NCI-H1105 treated with DMSO at 0.1 percent for 48 hours (cell line): ENCODE measurements around the gene CCM2.
A peak's percentile ranks its signal among the peaks of the same experiment; 100 is the strongest.
"Not testable (repeated sequence)": the region's sequence is repeated elsewhere in the genome, so short reads cannot be mapped to it uniquely, and the experiment has no call there.

ENCODE experiments used
- DNase-seq: peaks from one replicate; lab custom pipeline; 2025; lab: John Stamatoyannopoulos, UW

The CCM2 gene

DNA sequence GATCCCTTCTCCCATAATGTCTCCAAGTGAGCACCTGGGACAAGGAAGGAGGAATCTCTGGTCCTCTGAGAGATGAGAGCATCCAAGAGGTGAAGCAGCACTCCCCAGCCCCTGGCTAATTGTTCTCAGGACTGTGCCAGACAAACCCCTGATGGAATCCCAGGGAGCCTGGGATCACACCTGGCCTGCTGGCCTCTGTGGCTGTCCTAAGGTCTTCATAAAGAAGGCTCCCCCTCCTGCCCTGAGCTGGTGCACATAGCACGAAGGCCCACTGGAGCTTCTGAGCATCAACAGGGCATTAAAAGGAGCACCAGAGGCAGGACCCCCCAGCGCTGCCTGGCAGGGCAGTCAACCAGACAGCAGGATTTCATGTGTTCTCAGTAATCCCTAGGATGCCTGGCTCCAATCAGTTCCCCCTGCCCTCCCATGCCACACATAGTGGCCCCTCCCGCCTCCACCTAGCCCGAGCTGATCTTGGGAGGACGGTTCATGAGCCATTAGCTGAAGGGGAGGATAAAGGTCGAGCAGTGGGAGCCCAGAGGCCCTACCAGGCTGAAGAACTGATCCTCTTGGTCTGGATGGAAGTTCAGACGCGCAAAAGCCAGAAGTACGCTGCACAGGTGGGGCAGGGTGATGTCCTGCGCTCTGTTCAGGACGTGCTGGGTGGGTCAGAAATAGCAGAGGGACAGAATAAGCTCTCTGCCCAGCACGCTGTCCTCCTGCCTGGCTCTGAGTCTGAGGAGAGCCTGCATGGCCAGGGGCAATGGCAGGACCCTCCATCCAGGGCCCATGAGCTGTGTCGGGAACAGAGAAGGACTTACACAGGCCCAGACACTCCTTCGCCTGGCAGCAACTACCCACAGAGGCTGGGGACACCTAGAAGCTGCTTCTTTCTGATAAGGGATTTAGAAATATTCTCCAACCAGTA, 103.0 kb downstream of the CCM2 start:
- DNase-seq = no peak

DNA sequence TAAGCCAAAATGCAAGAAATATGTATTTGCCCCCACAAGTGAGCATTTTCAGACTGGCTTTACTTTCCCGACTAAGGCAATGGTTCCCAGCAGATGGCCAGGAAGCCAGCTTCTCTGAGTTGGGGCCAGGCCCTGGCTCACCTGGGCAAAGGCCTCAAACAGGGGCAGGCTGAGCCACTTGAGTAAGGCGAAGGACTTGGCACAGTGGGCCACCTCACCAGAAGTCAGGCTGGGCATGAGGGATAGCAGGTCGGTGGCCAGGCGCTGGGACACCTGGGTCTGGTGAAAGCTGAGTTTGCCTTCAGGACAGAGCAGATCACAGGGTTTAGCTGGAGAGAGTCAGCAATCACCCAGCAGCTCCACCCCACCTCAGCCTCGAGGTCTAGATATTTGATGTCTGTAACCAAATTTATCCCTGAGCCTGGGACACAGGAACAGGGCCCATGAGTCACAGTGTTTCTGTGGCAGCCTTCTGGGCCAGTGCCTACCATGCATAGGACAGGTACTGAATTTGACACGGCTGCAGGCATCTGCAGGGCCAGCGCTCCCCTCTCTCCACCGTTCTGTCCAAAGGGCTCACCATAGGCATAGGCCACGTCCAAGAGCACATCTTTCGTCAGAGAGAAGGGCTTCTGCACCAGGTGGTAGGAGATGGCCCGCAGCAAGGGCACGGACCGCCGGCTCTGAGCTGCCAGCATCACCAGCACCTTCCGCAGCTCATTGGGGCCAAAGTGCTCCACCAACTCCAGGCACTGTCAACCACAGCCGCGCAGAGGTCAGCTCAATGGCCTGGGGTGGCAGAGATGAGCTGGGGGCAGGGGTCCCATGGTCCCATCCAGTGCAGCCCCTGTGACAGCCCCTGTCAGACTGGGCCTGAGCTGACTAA, 104.2 kb downstream of the CCM2 start:
- no peak for DNase-seq

DNA sequence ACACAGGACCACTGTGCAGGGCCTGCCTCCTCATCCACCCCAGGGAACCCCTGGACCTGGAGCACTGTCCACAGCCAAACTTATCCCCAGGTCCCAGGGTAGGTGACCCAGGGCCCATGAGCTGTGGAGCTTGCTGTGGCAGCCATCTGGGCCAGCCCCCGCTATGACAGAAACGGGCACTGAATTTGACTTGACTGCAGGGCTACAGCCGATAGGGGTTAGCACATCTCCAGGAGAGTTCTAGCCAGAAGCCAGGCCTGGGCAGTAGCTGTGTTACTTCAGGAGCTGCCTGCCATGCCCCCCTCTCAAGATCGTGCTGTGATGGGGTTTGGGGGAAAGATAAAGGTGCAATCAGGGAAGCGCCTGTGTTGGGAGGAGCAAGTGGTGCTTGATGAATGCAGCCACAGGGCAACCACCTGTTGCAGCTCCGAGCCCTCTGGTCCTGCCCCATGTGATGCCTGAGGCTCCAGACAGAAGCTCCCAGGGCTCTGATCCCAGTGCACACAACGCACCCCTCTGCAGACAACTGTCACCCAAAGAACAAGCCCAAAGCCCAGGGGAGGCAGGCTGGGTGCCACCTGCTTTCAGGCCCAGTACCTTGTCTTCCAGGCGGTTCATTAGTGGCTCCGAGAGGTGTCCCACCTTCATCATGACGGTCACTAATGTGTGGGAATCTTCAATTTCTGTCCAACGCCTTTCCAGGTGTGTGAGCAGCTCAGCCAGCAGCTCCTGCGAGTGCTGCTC, 105.0 kb downstream of the CCM2 start:
- no peak for DNase-seq

DNA sequence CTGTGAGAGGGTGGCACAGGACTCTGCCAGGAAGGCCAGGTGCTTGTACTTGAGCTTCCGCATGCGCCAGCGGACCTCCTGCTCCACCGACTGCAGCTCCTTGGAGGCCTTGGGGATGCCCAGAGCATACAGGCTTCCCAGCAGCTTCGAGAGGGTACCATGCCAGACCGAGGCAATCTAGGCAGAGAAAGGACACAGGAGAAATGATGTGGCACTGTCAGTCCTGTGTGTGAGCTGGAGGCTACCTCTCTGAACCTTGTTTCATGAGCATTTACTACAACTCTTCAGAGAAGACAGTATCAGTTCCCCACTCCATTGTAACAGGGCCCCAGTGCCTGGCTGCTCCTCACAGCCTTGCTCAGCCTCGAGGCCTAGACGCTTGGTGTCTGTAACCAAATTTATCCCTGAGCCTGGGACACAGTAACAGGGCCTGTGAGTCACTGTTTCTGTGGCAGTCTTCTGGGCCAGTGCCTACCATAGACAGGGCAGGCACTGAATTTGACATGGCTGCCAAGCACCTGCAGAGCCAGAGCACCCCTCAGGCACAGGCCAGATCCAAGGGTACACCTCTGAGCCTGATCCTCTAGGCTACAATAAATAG, 105.7 kb downstream of the CCM2 start:
- DNase-seq = no peak

DNA sequence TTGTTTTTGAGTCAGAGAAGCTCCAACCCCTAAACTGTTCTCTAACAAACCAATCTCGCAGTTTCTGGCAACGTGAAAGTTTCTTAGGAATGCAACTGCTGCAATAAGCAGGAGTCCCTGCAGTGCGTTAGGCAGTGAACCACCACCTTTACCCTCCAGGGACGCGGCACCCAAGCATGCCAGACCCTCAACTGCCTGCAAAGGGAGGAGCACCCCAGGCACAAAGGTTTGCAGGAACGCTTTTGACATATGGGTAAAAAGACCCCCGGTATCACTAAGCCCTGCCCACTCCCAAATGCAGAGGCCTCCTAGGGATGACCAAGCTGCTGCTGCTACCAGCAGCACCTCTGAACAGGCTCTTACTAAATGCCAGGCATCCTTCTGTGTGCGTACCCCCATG, 106.8 kb downstream of the CCM2 start:
- DNase-seq = no peak

DNA sequence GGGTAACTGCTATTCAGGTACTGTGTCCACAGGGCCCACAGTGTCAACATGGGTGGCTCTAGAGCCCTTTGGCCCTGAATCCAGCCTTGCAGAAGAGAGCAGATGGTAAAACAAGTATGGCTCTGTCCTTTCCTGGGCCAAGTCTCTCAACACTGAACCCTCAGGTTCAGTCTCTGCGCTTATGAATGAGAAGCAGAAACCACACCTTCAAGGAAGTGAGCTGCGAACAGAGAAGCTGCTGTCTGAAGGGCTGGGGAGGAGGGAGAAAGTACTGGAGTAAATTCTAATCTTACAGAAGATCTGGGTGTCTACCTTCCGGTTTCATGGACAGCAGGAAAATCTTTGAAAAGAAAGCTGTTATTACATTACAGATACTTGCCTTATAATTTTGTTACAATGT, 107.4 kb downstream of the CCM2 start:
- DNase-seq = no peak

DNA sequence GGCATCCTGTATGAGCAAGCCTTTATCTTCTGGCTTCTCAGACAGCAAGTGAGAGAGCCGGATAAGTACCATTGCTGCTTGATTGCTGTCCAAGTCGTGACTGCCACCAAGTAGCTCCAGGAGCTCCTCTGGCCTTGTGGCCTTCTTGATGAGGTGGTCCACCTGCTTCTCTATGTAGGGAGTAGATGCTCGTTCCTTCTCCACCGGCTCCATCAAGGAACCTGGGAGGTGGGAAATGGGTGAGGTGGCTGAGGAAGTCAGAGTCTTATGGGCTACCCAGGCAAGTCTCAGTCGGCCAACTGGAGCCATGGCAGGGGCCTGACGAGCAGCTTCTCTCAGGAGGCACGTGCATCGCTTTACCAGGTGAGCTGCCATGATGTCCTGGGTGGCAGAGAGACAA, 108.9 kb downstream of the CCM2 start:
- no peak for DNase-seq

DNA sequence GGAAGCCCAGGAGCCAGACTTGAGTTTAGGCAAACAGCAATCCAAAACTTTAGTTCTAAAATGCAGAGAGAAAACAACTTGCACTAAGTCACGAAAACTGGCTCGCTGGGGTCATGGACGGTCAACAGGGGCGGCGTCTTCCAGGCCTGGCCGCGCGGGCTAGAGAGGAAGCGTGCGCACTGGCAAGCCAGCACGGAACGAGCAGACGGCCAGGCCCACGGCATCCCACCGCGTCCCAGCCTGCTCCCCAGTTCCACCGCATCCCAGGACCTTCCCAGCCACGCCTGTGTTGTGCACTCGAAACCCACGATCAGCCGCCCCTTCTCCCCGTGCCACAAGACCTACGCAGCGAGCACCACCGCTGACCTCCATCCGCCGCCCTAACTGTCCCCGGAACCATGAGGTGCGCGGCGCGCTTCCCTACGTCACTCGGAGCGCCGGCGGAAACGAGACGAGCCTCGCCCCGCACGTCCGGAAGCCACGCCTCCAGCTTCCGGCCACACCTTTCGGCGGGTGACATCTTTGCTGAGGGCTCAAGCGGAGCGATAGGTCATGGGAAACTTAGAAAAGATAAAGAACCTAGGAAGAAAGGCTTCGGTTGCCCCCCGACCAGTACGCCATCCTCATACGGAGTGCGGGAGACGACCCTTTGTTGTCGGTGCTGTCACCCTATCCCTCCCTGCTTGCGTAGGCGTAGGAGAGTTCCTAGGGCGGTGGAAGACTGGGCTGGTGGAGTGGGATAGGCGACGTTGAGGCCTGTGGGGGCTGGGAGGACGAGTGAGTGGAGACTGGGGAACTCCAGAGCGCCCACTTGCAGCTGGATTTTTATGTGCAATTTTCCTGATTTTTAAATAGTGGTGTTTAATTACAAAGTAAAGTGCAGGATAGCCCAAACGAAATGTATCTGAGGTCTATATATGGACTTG, 111.6 kb downstream of the CCM2 start, which contains the start of gene TBRG4:
Gene TBRG4, minus strand, starts transcription at position 400 of the 926 bp plus-strand sequence. CDS start 2,460 bp downstream, outside the sequence.
- peak; percentile 87 for DNase-seq

DNA sequence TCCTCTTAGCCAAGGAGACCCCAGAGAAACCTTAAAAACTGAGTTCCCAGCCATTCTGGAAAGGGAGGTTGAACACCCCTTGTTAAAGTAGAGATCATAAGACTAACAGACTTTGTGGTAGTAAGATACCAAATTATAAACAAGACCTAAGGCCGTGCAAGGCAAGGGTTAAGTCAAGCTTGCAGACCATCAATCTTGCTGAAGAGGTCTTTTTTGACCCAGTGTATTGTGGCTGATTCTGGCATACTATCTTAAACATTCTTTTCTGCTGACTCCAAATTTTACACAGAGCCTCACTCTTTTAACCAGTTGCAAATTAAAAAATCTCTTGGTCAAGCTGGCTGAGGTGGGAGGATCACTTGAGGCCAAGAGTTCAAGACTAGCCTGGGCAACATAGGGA, 112.6 kb downstream of the CCM2 start:
- no peak for DNase-seq

DNA sequence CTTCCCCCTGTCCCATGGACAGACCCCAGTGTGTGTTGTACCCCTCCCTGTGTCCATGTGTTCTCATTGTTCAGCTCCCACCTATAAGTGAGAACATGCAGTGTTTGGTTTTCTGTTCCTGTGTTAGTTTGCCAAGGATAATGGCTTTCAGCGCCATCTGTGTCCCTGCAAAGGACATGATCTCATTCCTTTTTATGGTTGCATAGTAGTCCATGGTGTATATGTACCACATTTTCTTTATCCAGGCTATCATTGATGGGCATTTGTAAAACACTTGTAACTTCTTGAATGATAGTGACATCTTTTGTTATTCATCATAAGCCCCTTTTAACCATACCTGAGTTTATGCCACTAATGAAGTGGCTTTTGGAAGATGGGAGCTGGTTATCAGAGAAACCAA, 114.3 kb downstream of the CCM2 start:
- DNase-seq = not testable (repeated sequence)

DNA sequence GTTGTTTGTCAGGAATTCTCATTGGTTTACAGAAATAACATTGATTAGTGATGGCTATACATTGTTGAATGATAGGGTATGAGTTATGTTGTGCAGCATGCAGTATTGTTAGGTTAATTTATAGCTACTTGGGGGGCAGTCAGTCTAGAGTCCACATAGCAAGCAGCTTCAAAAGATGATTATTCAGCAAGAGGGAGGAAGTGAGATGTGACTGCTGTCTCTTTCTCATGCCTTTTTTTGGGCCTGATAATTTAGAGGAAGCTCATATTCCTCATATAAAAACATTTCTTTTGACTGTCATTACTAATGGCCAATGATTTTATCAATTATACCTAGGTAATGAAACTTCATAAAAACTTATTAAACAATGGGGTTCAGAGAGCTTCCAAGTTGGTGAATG, 114.9 kb downstream of the CCM2 start:
- no peak for DNase-seq

DNA sequence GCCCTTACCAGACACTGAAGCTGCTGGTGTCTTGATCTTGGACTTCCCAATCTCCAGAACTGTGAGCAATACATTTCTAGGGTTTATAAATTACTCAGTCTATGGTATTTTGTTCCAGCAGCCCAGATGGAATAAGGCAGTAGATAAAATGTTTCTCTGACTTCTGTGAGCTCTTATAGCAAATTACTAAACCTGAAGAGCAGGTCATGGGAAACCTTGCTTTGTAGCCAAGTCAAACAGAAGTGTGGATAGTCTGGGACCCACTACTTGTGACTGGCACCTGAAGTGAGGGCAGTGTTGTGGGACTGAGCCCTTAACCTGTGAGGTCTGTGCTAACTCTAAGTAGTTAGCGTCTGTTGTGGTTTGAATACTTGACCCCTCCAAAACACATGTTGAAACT, 116.0 kb downstream of the CCM2 start:
- DNase-seq = no peak

DNA sequence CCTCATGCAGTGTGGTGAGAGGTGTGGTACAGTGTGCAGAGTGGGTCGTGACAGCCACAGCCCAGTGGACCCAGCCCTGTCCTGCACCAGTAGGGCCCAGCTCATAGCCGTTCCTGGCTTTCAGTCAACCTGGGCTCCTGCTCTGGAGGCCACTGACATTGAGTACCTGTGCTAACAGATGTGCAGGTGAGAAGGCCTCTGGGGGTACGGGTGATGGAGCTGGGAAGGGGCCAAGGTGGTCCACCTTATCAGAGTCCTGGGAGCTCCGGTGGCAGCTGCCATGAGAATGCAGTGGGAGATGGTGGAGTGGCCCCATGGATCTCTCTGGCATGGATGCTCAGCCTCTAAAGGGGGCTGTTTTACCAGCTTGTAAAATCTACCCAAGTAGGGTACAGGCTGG, 117.6 kb downstream of the CCM2 start:
- no peak for DNase-seq

DNA sequence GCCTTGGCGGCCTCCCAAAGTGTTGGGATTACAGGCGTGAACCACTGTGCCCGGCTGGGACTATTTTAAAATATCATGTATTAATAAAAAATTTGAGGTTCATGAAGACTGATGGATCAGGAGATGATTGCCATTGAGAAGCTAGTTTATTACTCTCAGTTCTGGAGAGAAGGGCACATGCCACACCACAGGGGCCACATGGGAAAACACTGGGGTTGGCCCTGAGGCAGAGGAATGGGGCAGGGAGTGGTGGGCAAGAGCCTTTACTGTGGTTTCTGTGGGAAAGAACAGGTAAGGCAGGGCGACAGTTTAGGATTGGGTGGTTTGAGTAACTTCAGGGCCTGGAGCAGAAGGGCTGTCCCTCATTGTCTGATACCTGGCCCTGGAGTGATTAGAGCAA, 118.3 kb downstream of the CCM2 start:
- no peak for DNase-seq

DNA sequence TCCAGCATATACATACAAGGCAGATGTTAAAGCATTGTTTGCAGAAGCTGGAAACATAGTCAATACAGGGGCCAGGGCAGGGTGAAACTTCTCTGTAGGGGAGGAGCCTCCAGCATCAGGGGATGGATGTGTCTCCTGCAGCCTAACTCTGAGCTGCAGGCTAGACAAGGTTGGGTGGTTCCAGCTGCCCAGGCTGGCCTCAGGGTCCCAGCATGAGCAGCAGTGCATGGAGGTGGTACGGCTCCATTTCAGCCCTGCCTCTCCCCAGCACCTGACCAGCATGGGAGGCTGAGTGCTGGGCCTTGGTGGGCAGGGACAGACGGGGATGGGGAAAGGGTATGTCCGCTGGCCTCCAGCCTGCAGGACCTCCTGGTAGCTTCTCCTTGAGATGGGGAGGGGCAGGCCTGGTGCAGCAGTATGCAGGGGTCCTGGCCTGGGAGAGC, 118.9 kb downstream of the CCM2 start:
- DNase-seq = no peak

DNA sequence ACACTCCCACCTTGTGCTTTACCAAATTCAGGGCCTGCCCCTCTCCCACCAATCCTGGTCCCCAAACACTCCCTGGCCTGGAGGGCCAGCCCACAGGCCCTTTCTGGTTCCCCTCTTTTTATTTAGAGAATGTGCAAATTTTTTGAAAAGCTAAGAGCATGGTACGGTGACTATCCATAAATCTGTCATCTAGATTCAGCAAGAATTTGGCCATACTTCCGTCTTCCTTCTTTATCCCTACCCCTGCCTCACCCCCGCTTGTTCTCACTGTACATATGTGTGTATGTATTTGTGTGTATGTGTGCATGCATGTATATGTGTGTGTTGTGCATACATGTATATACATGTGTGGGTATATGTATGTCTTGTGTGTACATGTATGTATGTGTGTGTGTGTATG, 119.5 kb downstream of the CCM2 start:
- DNase-seq = no peak

DNA sequence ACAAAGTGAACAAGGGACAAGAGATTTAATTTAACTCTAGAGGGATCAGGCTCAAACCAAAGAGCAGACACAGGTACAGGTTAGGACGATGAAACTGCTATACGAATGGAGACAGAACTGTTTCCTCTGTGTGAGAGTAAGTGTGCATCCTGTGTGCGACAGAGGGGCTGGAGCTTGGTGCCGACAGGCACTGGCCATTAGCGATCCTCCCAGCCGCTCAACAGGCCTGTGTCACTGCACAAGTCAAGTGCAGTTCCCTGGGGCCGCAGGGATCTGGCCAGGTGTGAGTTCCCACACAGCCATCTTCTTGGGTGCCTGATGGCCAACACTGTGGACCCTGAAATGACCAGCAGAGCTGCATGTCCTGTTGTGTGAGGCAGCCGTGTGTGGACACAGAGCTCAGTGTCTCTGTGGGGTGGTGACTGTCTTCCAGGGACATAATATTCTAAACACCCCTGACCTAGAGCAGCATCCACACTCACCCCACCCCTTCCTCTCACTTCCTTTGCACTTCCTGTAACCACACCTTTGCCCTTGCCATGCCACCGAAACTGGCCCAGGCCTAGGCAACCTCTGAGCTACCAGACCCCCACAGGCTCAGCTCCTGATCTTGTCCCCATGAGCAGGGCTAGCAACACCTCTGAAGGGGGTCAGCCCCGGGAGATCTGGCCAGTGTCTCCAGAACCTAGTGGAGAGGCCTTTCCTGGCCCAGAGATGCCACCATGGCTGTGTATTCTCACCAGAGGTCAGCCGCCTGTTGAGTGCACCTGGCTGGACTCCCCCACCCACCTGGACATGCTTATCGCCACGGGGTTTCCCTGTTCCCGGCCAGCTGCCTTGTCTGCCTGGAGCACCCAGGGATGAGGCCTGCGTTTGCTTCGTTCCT, 123.2 kb downstream of the CCM2 start:
- no peak for DNase-seq

DNA sequence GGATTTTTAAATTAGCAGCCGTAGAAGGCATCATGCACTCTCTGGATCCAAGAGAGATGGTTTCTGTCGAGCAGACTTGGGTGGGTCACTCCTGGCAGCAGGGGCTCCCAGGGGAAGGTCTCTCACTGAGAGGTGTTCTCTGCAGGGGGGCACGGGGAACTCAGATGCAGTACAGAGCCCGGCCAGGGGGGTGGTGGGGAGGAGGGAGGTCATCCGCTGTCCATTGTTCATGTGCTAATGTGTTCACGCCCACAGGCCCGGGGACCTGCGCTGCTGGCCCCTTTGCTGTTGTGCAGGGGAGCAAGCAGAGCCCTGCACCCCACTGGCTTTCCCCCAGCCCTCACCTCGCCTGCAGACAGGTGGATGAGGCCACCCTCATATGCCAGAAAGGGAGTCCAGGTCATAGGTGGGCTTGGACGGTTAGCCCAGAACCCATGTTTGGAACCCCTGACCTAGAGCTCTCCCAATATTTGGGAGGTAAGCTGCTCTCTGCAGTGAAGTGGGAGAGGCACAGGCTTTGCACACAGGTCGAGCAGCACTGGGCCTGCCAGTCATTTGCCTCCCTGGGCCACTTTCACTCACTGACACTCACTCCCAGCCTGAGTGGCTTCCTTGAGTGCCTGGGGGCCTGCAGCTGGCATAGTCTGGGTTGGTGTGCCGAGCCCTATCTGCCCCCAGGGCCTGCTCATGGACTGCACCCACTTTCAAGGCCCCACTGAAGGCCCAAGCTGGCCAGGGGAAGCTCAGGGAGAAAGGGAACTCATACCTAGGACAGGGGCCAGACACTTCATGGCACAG, 124.1 kb downstream of the CCM2 start:
- DNase-seq = no peak
